ENCODE measurements around the gene AHR.

GRCh38 chr7:17384400-17384799 is 85.9 kb downstream of the AHR start:
- TF ChIP-seq CTCF (IDR thresholded peaks at IDR 0.05) = no peak
- TF ChIP-seq POLR2AphosphoS5 (IDR thresholded peaks at IDR 0.05) = no peak
